HUES48 (cell line): ENCODE results near the gene DCTN2.
"Not testable (repeated sequence)": the region's sequence is repeated elsewhere in the genome, so short reads cannot be mapped to it uniquely, and the experiment has no call there.

Experiments
- H3K27ac ChIP-seq: one replicate; pipeline ENCODE4 v1.7.0; 2013; ENCODE audit warnings: low read depth, low read length, inconsistent platforms
- H3K27me3 ChIP-seq: 2 replicates; pipeline ENCODE4 v1.6.1; 2013; ENCODE audit warnings: mild to moderate bottlenecking, low read length; ENCODE audit not compliant: control insufficient read depth, insufficient read depth
- H3K36me3 ChIP-seq: 2 replicates; pipeline ENCODE4 v1.6.1; 2013; ENCODE audit warnings: low read length; ENCODE audit not compliant: control insufficient read depth, insufficient read depth
- H3K4me1 ChIP-seq: 2 replicates; pipeline ENCODE4 v1.6.1; 2013; ENCODE audit warnings: mild to moderate bottlenecking, low read length; ENCODE audit not compliant: control insufficient read depth, insufficient read depth
- H3K4me3 ChIP-seq: 2 replicates; pipeline ENCODE4 v1.5.1; 2013; ENCODE audit warnings: mild to moderate bottlenecking, low read depth, low read length
- H3K9ac ChIP-seq: 2 replicates; pipeline ENCODE4 v1.6.1; 2013; ENCODE audit warnings: mild to moderate bottlenecking, low read depth, low read length, moderate library complexity
- H3K9me3 ChIP-seq: 2 replicates; pipeline ENCODE4 v1.6.1; 2013; ENCODE audit warnings: low read length; ENCODE audit not compliant: control insufficient read depth, insufficient read depth

DCTN2 gene

DNA sequence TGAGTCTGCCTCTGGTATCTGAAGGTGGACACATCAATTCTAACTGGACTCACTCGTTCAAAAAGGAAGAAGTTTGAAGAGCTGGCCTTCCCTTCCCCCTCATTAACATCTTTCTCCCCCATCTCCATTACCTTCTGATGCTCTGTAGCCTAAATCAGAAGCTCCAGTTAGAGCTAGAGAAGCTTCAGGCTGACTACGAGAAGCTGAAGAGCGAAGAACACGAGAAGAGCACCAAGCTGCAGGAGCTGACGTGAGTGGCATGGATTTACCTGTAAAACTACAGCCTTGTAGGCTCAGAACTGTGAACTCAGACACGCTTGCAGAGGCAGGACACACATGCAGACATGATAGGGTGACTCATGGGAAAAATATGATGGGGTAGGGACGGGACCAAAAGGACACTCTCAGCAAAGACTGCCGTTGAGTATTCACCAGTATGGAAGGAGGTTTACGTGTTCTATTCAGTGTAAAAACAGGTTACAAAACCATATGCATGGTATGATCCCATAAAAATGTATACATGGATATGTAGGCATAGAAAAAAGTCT, 29.7 kb upstream of the DCTN2 start:
- Histone ChIP-seq H3K4me3 (no peak overlapping the region), H3K27ac (no peak overlapping the region), H3K9me3 (no peaks in the 10 kb centered on the region), H3K27me3 (no peaks in the 10 kb centered on the region), H3K36me3 (peaks cover 88% of the 10 kb centered on the region), H3K9ac (no peak overlapping the region), H3K4me1 (no peaks in the 10 kb centered on the region)

GRCh38 chr12:57575771-57576612, 29.0 kb upstream of the DCTN2 start:
- H3K4me1 ChIP-seq: no peaks in the 10 kb centered on the region
- no peak overlapping the region for H3K27ac ChIP-seq
- no peak overlapping the region for H3K9ac ChIP-seq

GRCh38 chr12:57574795-57575194, 27.8 kb upstream of the DCTN2 start:
- Histone ChIP-seq H3K27ac (no peak overlapping the region), H3K9ac (no peak overlapping the region), H3K4me3 (no peak overlapping the region), H3K27me3 (no peaks in the 10 kb centered on the region), H3K9me3 (no peaks in the 10 kb centered on the region), H3K36me3 (peaks cover 86% of the 10 kb centered on the region), H3K4me1 (no peaks in the 10 kb centered on the region)

More at GRCh38 chr12:57575771-57576612, 29.0 kb upstream of the DCTN2 start:
- peaks cover 87% of the 10 kb centered on the region for H3K36me3 ChIP-seq
- no peaks in the 10 kb centered on the region for H3K9me3 ChIP-seq
- no peak overlapping the region for H3K4me3 ChIP-seq
- no peaks in the 10 kb centered on the region for H3K27me3 ChIP-seq

DNA sequence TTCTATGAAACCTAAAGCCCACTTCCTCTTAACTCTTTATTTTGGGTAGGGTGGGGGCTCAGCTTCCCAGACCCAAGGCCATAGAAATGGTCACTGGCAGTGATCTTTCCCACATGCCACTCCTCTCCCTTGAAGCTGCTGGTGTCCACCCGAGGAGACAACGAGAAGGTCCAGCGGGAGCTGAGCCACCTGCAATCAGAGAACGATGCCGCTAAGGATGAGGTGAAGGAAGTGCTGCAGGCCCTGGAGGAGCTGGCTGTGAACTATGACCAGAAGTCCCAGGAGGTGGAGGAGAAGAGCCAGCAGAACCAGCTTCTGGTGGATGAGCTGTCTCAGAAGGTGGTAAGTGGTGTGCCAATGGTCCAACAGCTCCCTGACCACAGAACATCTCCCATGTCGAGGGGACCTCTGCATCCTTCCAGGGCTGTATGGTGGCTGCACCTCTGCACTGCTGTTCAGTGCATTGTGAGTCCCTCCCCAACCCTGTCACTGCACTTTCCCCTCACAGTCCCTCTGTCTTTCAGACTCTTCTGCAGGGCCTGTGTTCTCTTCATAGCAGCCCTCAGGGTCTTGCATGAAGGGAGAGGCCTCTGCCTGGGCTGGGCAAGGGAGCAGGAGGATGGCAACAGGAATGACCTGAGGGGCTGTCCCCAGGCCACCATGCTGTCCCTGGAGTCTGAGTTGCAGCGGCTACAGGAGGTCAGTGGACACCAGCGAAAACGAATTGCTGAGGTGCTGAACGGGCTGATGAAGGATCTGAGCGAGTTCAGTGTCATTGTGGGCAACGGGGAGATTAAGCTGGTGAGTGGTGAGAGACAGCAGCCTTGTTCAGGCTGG, 25.2 kb upstream of the DCTN2 start:
- Histone ChIP-seq H3K27ac (no peak overlapping the region), H3K4me1 (no peaks in the 10 kb centered on the region), H3K4me3 (no peak overlapping the region), H3K27me3 (no peaks in the 10 kb centered on the region), H3K36me3 (peaks cover 76% of the 10 kb centered on the region), H3K9ac (no peak overlapping the region), H3K9me3 (no peaks in the 10 kb centered on the region)

DNA sequence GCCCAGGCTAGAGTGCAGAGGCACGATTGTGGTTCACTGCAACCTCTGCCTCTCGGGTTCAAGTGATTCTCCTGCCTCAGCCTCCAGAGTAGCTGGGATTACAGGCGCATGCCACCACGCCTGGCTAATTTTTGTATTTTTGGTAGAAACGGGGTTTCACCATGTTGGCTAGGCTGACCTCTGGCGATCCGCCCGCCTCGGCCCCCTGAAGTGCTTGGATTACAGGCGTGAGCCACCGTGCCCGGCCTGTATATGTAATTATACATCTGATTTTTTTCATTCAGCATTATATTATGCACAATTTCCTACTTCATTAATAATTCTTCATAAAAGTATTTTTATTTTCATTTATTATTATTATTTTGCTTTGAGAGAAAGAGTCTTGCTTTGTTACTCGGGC, 23.4 kb upstream of the DCTN2 start:
- H3K27ac ChIP-seq, H3K4me3 ChIP-seq, H3K4me1 ChIP-seq, H3K9me3 ChIP-seq, H3K27me3 ChIP-seq, H3K9ac ChIP-seq: not testable (repeated sequence)
- peaks cover 59% of the 10 kb centered on the region for H3K36me3 ChIP-seq

- Histone ChIP-seq H3K9me3 (no peaks in the 10 kb centered on the region), H3K27ac (no peak overlapping the region), H3K36me3 (peaks cover 54% of the 10 kb centered on the region), H3K27me3 (no peaks in the 10 kb centered on the region), H3K4me1 (no peaks in the 10 kb centered on the region), H3K4me3 (no peak overlapping the region), H3K9ac (no peak overlapping the region)
Observed at GRCh38 chr12:57569858-57570257, 22.9 kb upstream of the DCTN2 start.

- Histone ChIP-seq H3K27ac (no peak overlapping the region), H3K9me3 (no peaks in the 10 kb centered on the region), H3K9ac (no peak overlapping the region), H3K27me3 (no peaks in the 10 kb centered on the region), H3K4me3 (no peak overlapping the region), H3K36me3 (peaks cover 60% of the 10 kb centered on the region), H3K4me1 (no peaks in the 10 kb centered on the region)
Observed at GRCh38 chr12:57568838-57569237, 21.8 kb upstream of the DCTN2 start.

- no peak overlapping the region for H3K27ac ChIP-seq
- H3K4me1 ChIP-seq: no peaks in the 10 kb centered on the region
- H3K4me3 ChIP-seq: no peak overlapping the region
- H3K9ac ChIP-seq: no peak overlapping the region
- no peaks in the 10 kb centered on the region for H3K27me3 ChIP-seq
- H3K9me3 ChIP-seq: no peaks in the 10 kb centered on the region
- H3K36me3 ChIP-seq: peaks cover 31% of the 10 kb centered on the region
Observed at GRCh38 chr12:57564178-57564740, 17.3 kb upstream of the DCTN2 start.

DNA sequence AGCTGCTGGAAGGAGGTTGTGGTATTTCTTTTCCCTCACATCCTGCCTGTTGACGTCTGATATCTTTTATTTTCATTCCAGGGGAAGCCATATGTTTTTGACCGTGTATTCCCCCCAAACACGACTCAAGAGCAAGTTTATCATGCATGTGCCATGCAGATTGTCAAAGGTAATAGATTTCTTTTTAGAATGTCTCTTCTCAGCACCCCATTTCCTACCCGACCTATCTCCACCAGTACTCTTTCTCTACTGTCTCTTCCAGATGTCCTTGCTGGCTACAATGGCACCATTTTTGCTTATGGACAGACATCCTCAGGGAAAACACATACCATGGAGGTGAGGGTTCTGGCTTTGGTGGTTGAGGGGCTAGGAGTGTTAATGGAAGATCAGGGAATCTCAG, 16.4 kb upstream of the DCTN2 start:
- Histone ChIP-seq H3K36me3 (peaks cover 22% of the 10 kb centered on the region), H3K4me3 (no peak overlapping the region), H3K4me1 (no peaks in the 10 kb centered on the region), H3K9me3 (no peaks in the 10 kb centered on the region), H3K27ac (no peak overlapping the region), H3K9ac (no peak overlapping the region), H3K27me3 (no peaks in the 10 kb centered on the region)

DNA sequence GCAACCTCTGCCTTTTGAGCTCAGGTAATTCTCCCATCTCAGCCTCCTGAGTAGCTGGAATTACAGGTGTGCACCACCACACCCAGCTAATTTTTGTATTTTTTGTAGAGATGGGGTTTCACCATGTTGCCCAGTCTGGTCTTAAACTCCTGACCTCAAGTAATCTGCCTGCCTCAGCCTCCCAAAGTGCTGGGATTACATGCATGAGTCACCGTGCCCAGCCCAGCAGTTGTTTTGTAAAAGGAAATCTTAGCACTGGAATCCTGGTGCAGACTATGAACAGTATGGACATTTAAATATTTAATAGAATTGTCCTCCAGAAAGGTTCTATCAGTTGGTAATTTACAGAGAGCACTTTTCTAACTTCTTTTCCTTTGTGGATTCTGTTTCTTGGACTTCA, 14.1 kb upstream of the DCTN2 start:
- not testable (repeated sequence) for H3K9me3 ChIP-seq, H3K4me1 ChIP-seq, H3K27me3 ChIP-seq, H3K4me3 ChIP-seq, H3K9ac ChIP-seq, H3K27ac ChIP-seq
- H3K36me3 ChIP-seq: peaks cover 22% of the 10 kb centered on the region

DNA sequence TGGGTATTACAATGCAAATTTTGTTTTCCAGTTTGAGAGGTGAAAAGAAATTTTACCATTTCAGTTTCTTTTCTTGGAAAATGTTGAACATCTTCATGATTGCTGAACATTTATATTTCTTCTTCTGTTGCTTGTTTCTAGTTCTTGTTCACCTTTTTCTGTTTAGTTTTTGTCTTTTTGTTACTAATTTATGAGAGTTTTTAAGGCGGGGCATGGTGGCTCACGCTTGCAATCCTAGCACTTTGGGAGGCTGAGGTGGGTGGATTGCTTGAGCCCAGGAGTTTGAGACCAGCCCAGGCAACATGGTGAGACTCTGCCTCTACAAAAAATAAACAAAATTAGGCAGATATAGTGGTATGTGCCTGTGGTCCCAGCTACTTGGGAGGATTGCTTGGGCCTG, 13.5 kb upstream of the DCTN2 start:
- no peak overlapping the region for H3K9ac ChIP-seq
- H3K4me3 ChIP-seq: no peak overlapping the region
- no peaks in the 10 kb centered on the region for H3K9me3 ChIP-seq
- no peaks in the 10 kb centered on the region for H3K27me3 ChIP-seq
- H3K27ac ChIP-seq: no peak overlapping the region
- H3K36me3 ChIP-seq: peaks cover 22% of the 10 kb centered on the region
- no peaks in the 10 kb centered on the region for H3K4me1 ChIP-seq
